GM23338 (cell line): ENCODE data around the gene TRIM24. TPM values are rescaled to one million over a fixed set of nuclear protein-coding genes. Genes with fewer than 3 reads are reported as not detected.

Source experiments
- ATAC-seq: fragments of 200-7000 bp; cut with Tn5 transposase; 3 replicates; pipeline ENCODE4 v1.9.1; 2020
- DNase-seq: peaks from one replicate; pipeline ENCODE4 v3.0.0-alpha.2; 2015; ENCODE audit warnings: low spot score
- H2AFZ ChIP-seq: fragments of 200-600 bp; sonication (generic); 2 replicates; pipeline ENCODE4 v1.8.0; 2016; ENCODE audit warnings: antibody characterized with exemption, mild to moderate bottlenecking, moderate library complexity
- H3F3A ChIP-seq: fragments of 200-600 bp; sonication (generic); replicated peaks from 2 replicates; pipeline ENCODE4 v1.8.0; 2017; ENCODE audit warnings: antibody characterized with exemption, mixed run types, low read depth
- H3K27ac ChIP-seq: fragments of 200-600 bp; sonication (generic); 2 replicates; pipeline ENCODE4 v1.6.1; 2016; ENCODE audit warnings: low read depth
- H3K27me3 ChIP-seq: fragments of 200-600 bp; sonication (generic); 2 replicates; pipeline ENCODE4 v1.8.0; 2016; ENCODE audit warnings: mild to moderate bottlenecking, mixed run types, moderate library complexity; ENCODE audit not compliant: insufficient read depth
- H3K36me3 ChIP-seq: fragments of 200-600 bp; sonication (generic); 2 replicates; pipeline ENCODE4 v1.8.0; 2016; ENCODE audit warnings: mild to moderate bottlenecking; ENCODE audit not compliant: insufficient read depth
- H3K4me1 ChIP-seq: fragments of 200-600 bp; sonication (generic); 2 replicates; pipeline ENCODE4 v1.8.0; 2016; ENCODE audit warnings: mild to moderate bottlenecking, moderate library complexity; ENCODE audit not compliant: insufficient read depth
- H3K4me2 ChIP-seq: fragments of 200-600 bp; sonication (generic); 2 replicates; pipeline ENCODE4 v1.7.1; 2017; ENCODE audit warnings: mixed run types
- H3K4me3 ChIP-seq: fragments of 200-600 bp; sonication (generic); 2 replicates; pipeline ENCODE4 v1.6.1; 2016; ENCODE audit warnings: mixed run types
- H3K79me2 ChIP-seq: fragments of 200-600 bp; sonication (generic); replicated peaks from 2 replicates; pipeline ENCODE4 v1.8.0; 2017; ENCODE audit warnings: mild to moderate bottlenecking; ENCODE audit not compliant: insufficient read depth
- H3K9me2 ChIP-seq: fragments of 200-600 bp; sonication (generic); 2 replicates; pipeline ENCODE4 v1.8.0; 2017; ENCODE audit not compliant: insufficient read depth
- H4K20me1 ChIP-seq: fragments of 200-600 bp; sonication (generic); replicated peaks from 2 replicates; pipeline ENCODE4 v1.8.0; 2017; ENCODE audit warnings: mild to moderate bottlenecking; ENCODE audit not compliant: insufficient read depth
- H3K27ac Mint-ChIP-seq: 2 replicates; pipeline ENCODE4 v1.8.0; 2020; ENCODE audit warnings: inconsistent platforms, mild to moderate bottlenecking, moderate library complexity, mixed read lengths
- H3K27me3 Mint-ChIP-seq: 3 replicates; pipeline ENCODE4 v1.8.0; 2022; ENCODE audit warnings: low read depth, mild to moderate bottlenecking, moderate library complexity, mixed read lengths, inconsistent platforms; ENCODE audit not compliant: insufficient read depth, poor library complexity
- H3K36me3 Mint-ChIP-seq: 3 replicates; pipeline ENCODE4 v1.8.0; 2021; ENCODE audit warnings: low read depth, mild to moderate bottlenecking, inconsistent platforms, moderate library complexity, mixed read lengths
- H3K4me1 Mint-ChIP-seq: 3 replicates; pipeline ENCODE4 v1.8.0; 2020; ENCODE audit warnings: mild to moderate bottlenecking, inconsistent platforms, mixed read lengths
- H3K4me3 Mint-ChIP-seq: 3 replicates; pipeline ENCODE4 v1.8.0; 2021; ENCODE audit warnings: moderate library complexity, mild to moderate bottlenecking, inconsistent platforms, mixed read lengths
- H3K9me3 Mint-ChIP-seq: 3 replicates; pipeline ENCODE4 v1.8.0; 2020; ENCODE audit warnings: moderate library complexity, mild to moderate bottlenecking, inconsistent platforms, mixed read lengths
- CREB1 ChIP-seq: fragments of 250-450 bp; sonication (Bioruptor Pico); IDR thresholded peaks from 2 replicates; pipeline ENCODE4 v1.5.0; 2020; ENCODE audit warnings: low read depth, mild to moderate bottlenecking, moderate library complexity
- EZH2 ChIP-seq: fragments of 200-600 bp; sonication (generic); IDR thresholded peaks from one replicate; pipeline ENCODE4 v1.8.0; 2017; ENCODE audit warnings: antibody characterized with exemption, mild to moderate bottlenecking, low read depth; ENCODE audit not compliant: unreplicated experiment
- EZH2phosphoT487 ChIP-seq: fragments of 200-600 bp; sonication (generic); IDR thresholded peaks from one replicate; pipeline ENCODE4 v1.8.1; 2018; ENCODE audit warnings: antibody characterized with exemption; ENCODE audit not compliant: unreplicated experiment
- JUNB ChIP-seq: IDR thresholded peaks from one replicate; pipeline ENCODE4 v1.6.1; 2016; ENCODE audit warnings: antibody characterized with exemption; ENCODE audit not compliant: unreplicated experiment
- NANOG ChIP-seq: IDR thresholded peaks from 2 replicates; pipeline ENCODE4 v1.6.1; 2016; ENCODE audit warnings: antibody characterized with exemption, borderline replicate concordance
- POLR2AphosphoS5 ChIP-seq: IDR thresholded peaks from 2 replicates; pipeline ENCODE4 v1.6.1; 2016; ENCODE audit warnings: antibody characterized with exemption, low read depth
- REST ChIP-seq: IDR thresholded peaks from one replicate; pipeline ENCODE4 v1.6.1; 2018; ENCODE audit warnings: antibody characterized with exemption; ENCODE audit not compliant: unreplicated experiment
- STAT1 ChIP-seq: IDR thresholded peaks from one replicate; pipeline ENCODE4 v1.6.1; 2016; ENCODE audit warnings: antibody characterized with exemption; ENCODE audit not compliant: unreplicated experiment
- ZNF114 ChIP-seq: fragments of 250-450 bp; sonication (Bioruptor Pico); IDR thresholded peaks from 2 replicates; pipeline ENCODE4 v1.5.0; 2020; ENCODE audit warnings: mild to moderate bottlenecking, moderate library complexity
- ZNF331 ChIP-seq: fragments of 250-450 bp; sonication (Bioruptor Pico); IDR thresholded peaks from 2 replicates; pipeline ENCODE4 v1.5.0; 2020; ENCODE audit warnings: low read depth, mild to moderate bottlenecking, moderate library complexity
- ZNF462 ChIP-seq: fragments of 250-450 bp; sonication (Bioruptor Pico); IDR thresholded peaks from 2 replicates; pipeline ENCODE4 v1.5.0; 2020; ENCODE audit warnings: mild to moderate bottlenecking, moderate library complexity
- polyA plus RNA-seq: library from polyadenylated mRNA; unstranded; fragments of >200 nt; fragmentation: Nextera tagmentation; extraction: Ambion mirVana; gene quantifications from 2 replicates; pipeline ENCODE4 v1.2.1, GENCODE V29; 2016
- total RNA-seq: library from RNA; depleted of rRNA; stranded (reverse); fragments of >200 nt; shearing (Covaris generic); gene quantifications from 2 replicates; pipeline ENCODE4 v1.2.3, GENCODE V29; 2014
- TF ChIP-seq, protein P1 (sequence below), 2 experiments: fragments of 200-600 bp in 1 of 2; sonication (generic) in 1 of 2; conservative IDR thresholded peaks; 2 replicates each; pipeline versions ENCODE4 v1.5.1 to v1.6.1; 2016 to 2017; ENCODE audit warnings: antibody characterized with exemption in 2 of 2, low read depth in 2 of 2, mild to moderate bottlenecking in 2 of 2, moderate library complexity in 1 of 2
- TF ChIP-seq, protein P2 (sequence below): IDR thresholded peaks from 2 replicates; pipeline ENCODE4 v1.6.1; 2016; ENCODE audit warnings: antibody characterized with exemption

TRIM24 gene
- total and polyA plus RNA-seq, 2 experiments from 2014 or later = 67.0 to 120 TPM

- Histone ChIP-seq H3K27me3 (no peaks in the 10 kb centered on the region), H4K20me1 (no peaks in the 10 kb centered on the region), H3K79me2 (no peaks in the 10 kb centered on the region), H3K27ac (no peak overlapping the region), H3K4me2 (no peak overlapping the region), H3K4me3 (no peak overlapping the region), H3K36me3 (no peaks in the 10 kb centered on the region), H3K9me2 (no peaks in the 10 kb centered on the region), H2AFZ (no peak overlapping the region), H3K4me1 (no peaks in the 10 kb centered on the region), H3F3A (no peaks in the 10 kb centered on the region)
- Mint-ChIP-seq H3K9me3 (peaks cover 19% of the 10 kb centered on the region; the same call in 2 of the 3 replicates), H3K27me3 (peaks cover 3% of the 10 kb centered on the region), H3K4me1 (no peaks in the 10 kb centered on the region), H3K4me3 (no peak overlapping the region), H3K36me3 (peaks cover 16% of the 10 kb centered on the region), H3K27ac (no peak overlapping the region)
- ATAC-seq (no peak), DNase-seq (no peak)
- TF ChIP-seq JUNB = no peak
- TF ChIP-seq EZH2phosphoT487 = no peak
- no peak for TF ChIP-seq EZH2
- no peak for TF ChIP-seq ZNF462 (CRISPR knock-in tag)
- TF ChIP-seq REST = no peak
- no peak for TF ChIP-seq ZNF114 (CRISPR knock-in tag)
- TF ChIP-seq, protein P1, sequence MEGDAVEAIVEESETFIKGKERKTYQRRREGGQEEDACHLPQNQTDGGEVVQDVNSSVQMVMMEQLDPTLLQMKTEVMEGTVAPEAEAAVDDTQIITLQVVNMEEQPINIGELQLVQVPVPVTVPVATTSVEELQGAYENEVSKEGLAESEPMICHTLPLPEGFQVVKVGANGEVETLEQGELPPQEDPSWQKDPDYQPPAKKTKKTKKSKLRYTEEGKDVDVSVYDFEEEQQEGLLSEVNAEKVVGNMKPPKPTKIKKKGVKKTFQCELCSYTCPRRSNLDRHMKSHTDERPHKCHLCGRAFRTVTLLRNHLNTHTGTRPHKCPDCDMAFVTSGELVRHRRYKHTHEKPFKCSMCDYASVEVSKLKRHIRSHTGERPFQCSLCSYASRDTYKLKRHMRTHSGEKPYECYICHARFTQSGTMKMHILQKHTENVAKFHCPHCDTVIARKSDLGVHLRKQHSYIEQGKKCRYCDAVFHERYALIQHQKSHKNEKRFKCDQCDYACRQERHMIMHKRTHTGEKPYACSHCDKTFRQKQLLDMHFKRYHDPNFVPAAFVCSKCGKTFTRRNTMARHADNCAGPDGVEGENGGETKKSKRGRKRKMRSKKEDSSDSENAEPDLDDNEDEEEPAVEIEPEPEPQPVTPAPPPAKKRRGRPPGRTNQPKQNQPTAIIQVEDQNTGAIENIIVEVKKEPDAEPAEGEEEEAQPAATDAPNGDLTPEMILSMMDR (conservative IDR thresholded peaks at IDR 0.05; ENCODE audit: low read depth in 2 of 2) = no peak
- no peak for TF ChIP-seq POLR2AphosphoS5
- no peak for TF ChIP-seq ZNF331
- TF ChIP-seq, protein P2, sequence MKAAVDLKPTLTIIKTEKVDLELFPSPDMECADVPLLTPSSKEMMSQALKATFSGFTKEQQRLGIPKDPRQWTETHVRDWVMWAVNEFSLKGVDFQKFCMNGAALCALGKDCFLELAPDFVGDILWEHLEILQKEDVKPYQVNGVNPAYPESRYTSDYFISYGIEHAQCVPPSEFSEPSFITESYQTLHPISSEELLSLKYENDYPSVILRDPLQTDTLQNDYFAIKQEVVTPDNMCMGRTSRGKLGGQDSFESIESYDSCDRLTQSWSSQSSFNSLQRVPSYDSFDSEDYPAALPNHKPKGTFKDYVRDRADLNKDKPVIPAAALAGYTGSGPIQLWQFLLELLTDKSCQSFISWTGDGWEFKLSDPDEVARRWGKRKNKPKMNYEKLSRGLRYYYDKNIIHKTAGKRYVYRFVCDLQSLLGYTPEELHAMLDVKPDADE = no peak
- no peak for TF ChIP-seq NANOG
- no peak for TF ChIP-seq CREB1 (CRISPR knock-in tag)
- no peak for TF ChIP-seq STAT1
These were observed 42.9 kb upstream of the TRIM24 start for GRCh38 chr7:138417078-138417700.
